HCT116 (cell line): ENCODE measurements around the gene SPDEF.

ENCODE experiments used
- CEBPB ChIP-seq: IDR thresholded peaks from 2 replicates; pipeline ENCODE4 v1.6.1; 2012; ENCODE audit warnings: low read depth
- EZH2 ChIP-seq: fragments of 200-600 bp; sonication (generic); IDR thresholded peaks from 2 replicates; pipeline ENCODE4 v1.6.1; 2017; ENCODE audit warnings: antibody characterized with exemption, mixed run types
- FOSL1 ChIP-seq: IDR thresholded peaks from 2 replicates; pipeline ENCODE4 v1.6.1; 2012; ENCODE audit warnings: low read depth
- MAX ChIP-seq: IDR thresholded peaks from 2 replicates; pipeline ENCODE4 v1.6.1; 2012
- POLR2A ChIP-seq: IDR thresholded peaks from 2 replicates; pipeline ENCODE4 v1.7.0; 2011; ENCODE audit warnings: borderline replicate concordance; ENCODE audit not compliant: insufficient read depth, insufficient read length; ENCODE audit errors: extremely low read depth
- POLR2AphosphoS5 ChIP-seq: IDR thresholded peaks from 2 replicates; pipeline ENCODE4 v1.6.1; 2011; ENCODE audit warnings: mild to moderate bottlenecking, low read depth, low read length, moderate library complexity
- SP1 ChIP-seq: IDR thresholded peaks from 2 replicates; pipeline ENCODE4 v1.6.1; 2012; ENCODE audit warnings: low read depth
- TCF7L2 ChIP-seq: IDR thresholded peaks from 2 replicates; pipeline ENCODE4 v1.7.0; 2011; ENCODE audit warnings: borderline replicate concordance, inconsistent platforms; ENCODE audit not compliant: insufficient read depth, insufficient read length; ENCODE audit errors: extremely low read depth
- YY1 ChIP-seq: IDR thresholded peaks from 2 replicates; pipeline ENCODE4 v1.6.1; 2011; ENCODE audit warnings: low read length, low read depth, moderate library complexity, mild to moderate bottlenecking; ENCODE audit not compliant: insufficient replicate concordance; ENCODE audit errors: extremely low read depth
- TF ChIP-seq, protein P1 (sequence below), 3 experiments: fragments of 200-600 bp in 1 of 3; sonication (generic) in 1 of 3; IDR thresholded peaks in 2 of 3; conservative IDR thresholded peaks in 1 of 3; 2 replicates each; pipeline ENCODE4 v1.5.1; 2012 to 2017; ENCODE audit warnings: low read depth in 2 of 3, low read length in 2 of 3, antibody characterized with exemption in 1 of 3, borderline replicate concordance in 1 of 3, control low read depth in 1 of 3, mild to moderate bottlenecking in 1 of 3, mixed read lengths in 1 of 3, mixed run types in 1 of 3, moderate library complexity in 1 of 3; ENCODE audit not compliant: insufficient read depth in 1 of 3

GRCh38 chr6:34530753-34531365, 25.3 kb downstream of the SPDEF start:
- no peak for TF ChIP-seq FOSL1
- TF ChIP-seq EZH2, result no peak
- no peak for TF ChIP-seq POLR2AphosphoS5
- no peak for TF ChIP-seq CEBPB
- no peak for TF ChIP-seq TCF7L2
- TF ChIP-seq SP1, result no peak
- no peak for TF ChIP-seq POLR2A
- TF ChIP-seq YY1, result no peak
- TF ChIP-seq, protein P1, sequence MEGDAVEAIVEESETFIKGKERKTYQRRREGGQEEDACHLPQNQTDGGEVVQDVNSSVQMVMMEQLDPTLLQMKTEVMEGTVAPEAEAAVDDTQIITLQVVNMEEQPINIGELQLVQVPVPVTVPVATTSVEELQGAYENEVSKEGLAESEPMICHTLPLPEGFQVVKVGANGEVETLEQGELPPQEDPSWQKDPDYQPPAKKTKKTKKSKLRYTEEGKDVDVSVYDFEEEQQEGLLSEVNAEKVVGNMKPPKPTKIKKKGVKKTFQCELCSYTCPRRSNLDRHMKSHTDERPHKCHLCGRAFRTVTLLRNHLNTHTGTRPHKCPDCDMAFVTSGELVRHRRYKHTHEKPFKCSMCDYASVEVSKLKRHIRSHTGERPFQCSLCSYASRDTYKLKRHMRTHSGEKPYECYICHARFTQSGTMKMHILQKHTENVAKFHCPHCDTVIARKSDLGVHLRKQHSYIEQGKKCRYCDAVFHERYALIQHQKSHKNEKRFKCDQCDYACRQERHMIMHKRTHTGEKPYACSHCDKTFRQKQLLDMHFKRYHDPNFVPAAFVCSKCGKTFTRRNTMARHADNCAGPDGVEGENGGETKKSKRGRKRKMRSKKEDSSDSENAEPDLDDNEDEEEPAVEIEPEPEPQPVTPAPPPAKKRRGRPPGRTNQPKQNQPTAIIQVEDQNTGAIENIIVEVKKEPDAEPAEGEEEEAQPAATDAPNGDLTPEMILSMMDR (IDR thresholded peaks at IDR 0.05 in 2 of 3, conservative IDR thresholded peaks at IDR 0.05 in 1 of 3; ENCODE audit: borderline replicate concordance in 1 of 3, insufficient read depth in 1 of 3, low read depth in 2 of 3, low read length in 2 of 3), result no peak
- TF ChIP-seq MAX, result no peak
